GM11168 (cell line): ENCODE data around the gene TMEM203.

Source experiments
- in situ Hi-C: fragments of 300-500 bp; cut with MboI; formaldehyde crosslinking; loops from one replicate; pipeline ENCODE4 v1.12.0; 2022; ENCODE audit warnings: low sequenced_read_pairs; ENCODE audit not compliant: unreplicated experiment

TMEM203 gene

GRCh38 chr9:137168904-137169856 lies 36.3 kb downstream of the TMEM203 start:
- in situ Hi-C loops: no loop called here

GRCh38 chr9:137168573-137168903 lies 36.9 kb downstream of the TMEM203 start:
- in situ Hi-C loops: no loop called here

- in situ Hi-C loops: no loop called here
Measured at GRCh38 chr9:137167747-137168572, 37.5 kb downstream of the TMEM203 start.

GRCh38 chr9:137167277-137167746 lies 38.1 kb downstream of the TMEM203 start:
- in situ Hi-C loops: no loop called here

- in situ Hi-C loops: no loop called here
Measured at GRCh38 chr9:137166380-137167229, 38.8 kb downstream of the TMEM203 start.

- in situ Hi-C loops: no loop called here
Measured at GRCh38 chr9:137165250-137165836, 40.1 kb downstream of the TMEM203 start.

GRCh38 chr9:137164370-137165249 lies 40.8 kb downstream of the TMEM203 start:
- in situ Hi-C loops: no loop called here

GRCh38 chr9:137163805-137164204 lies 41.6 kb downstream of the TMEM203 start:
- in situ Hi-C loops: no loop called here

- in situ Hi-C loops: no loop called here
Measured at GRCh38 chr9:137163365-137163715, 42.1 kb downstream of the TMEM203 start.

- in situ Hi-C loops: no loop called here
Measured at GRCh38 chr9:137162505-137163364, 42.7 kb downstream of the TMEM203 start.

- in situ Hi-C loops: no loop called here
Measured at GRCh38 chr9:137161558-137162486, 43.6 kb downstream of the TMEM203 start.

GRCh38 chr9:137160716-137161557 lies 44.5 kb downstream of the TMEM203 start:
- in situ Hi-C loops: no loop called here

GRCh38 chr9:137160054-137160425 lies 45.4 kb downstream of the TMEM203 start:
- in situ Hi-C loops: no loop called here

GRCh38 chr9:137159105-137160053 lies 46.1 kb downstream of the TMEM203 start:
- in situ Hi-C loops: loop anchor here (5.0 kb wide), 1 partner anchor 37 kb away; no protein-coding TSS in a partner anchor

GRCh38 chr9:137158625-137159024 lies 46.8 kb downstream of the TMEM203 start:
- in situ Hi-C loops: loop anchor here (5.0 kb wide), 1 partner anchor 36 kb away; no protein-coding TSS in a partner anchor
